A673 (cell line): ENCODE results near the gene CXCR2. TPM values are rescaled to one million over a fixed set of nuclear protein-coding genes. Genes with fewer than 3 reads are reported as not detected.

Experiments
- BruUV-seq: library from RNA; stranded (reverse); fragments of 400-500 nt; replicated peaks from 2 replicates; lab custom pipeline; 2021; lab: Mats Ljungman, UMichigan
- CTCF ChIA-PET: fragments of 300-600 bp; sonication (Branson Sonifier 250); formaldehyde crosslinking; loops from one replicate; lab custom pipeline; 2022; ENCODE audit warnings: antibody characterized with exemption; lab: Charles Lee
- POLR2A ChIA-PET: fragments of 300-600 bp; sonication (Branson Sonifier 250); formaldehyde crosslinking; loops from one replicate; lab custom pipeline; 2022; ENCODE audit warnings: antibody characterized with exemption; ENCODE audit not compliant: low non-redundant PET; lab: Charles Lee
- DNase-seq: peaks from one replicate; pipeline ENCODE4 v3.0.0-alpha.2; 2015; ENCODE audit warnings: low spot score
- H3K27ac ChIP-seq: fragments of 200-600 bp; sonication (generic); 2 replicates; pipeline ENCODE4 v1.5.1; 2016; ENCODE audit warnings: mixed run types, low read depth, mild to moderate bottlenecking, mixed read lengths, antibody characterized with exemption, low read length; ENCODE audit not compliant: poor library complexity, severe bottlenecking
- H3K27me3 ChIP-seq: fragments of 200-600 bp; sonication (generic); replicated peaks from 2 replicates; pipeline ENCODE4 v1.6.1; 2017; ENCODE audit warnings: mixed run types, low read depth, mild to moderate bottlenecking, mixed read lengths, antibody characterized with exemption, low read length; ENCODE audit not compliant: insufficient read depth, poor library complexity
- H3K36me3 ChIP-seq: fragments of 200-600 bp; sonication (generic); 2 replicates; pipeline ENCODE4 v1.6.1; 2016; ENCODE audit warnings: mixed run types, mild to moderate bottlenecking, mixed read lengths, antibody characterized with exemption, low read length; ENCODE audit not compliant: insufficient read depth, poor library complexity, severe bottlenecking
- H3K4me1 ChIP-seq: fragments of 200-600 bp; sonication (generic); 2 replicates; pipeline ENCODE4 v1.6.1; 2017; ENCODE audit warnings: mixed run types, mild to moderate bottlenecking, mixed read lengths, antibody characterized with exemption, low read length; ENCODE audit not compliant: insufficient read depth, poor library complexity, severe bottlenecking
- H3K4me3 ChIP-seq: fragments of 200-600 bp; sonication (generic); 2 replicates; pipeline ENCODE4 v1.5.1; 2016; ENCODE audit warnings: low read depth, mixed run types, mild to moderate bottlenecking, mixed read lengths, low read length; ENCODE audit not compliant: poor library complexity, severe bottlenecking
- H3K9me3 ChIP-seq: fragments of 200-600 bp; sonication (generic); 2 replicates; pipeline ENCODE4 v1.6.1; 2016; ENCODE audit warnings: mixed run types, low read depth, mild to moderate bottlenecking, mixed read lengths, antibody characterized with exemption, low read length; ENCODE audit not compliant: poor library complexity, severe bottlenecking
- CTCF ChIP-seq: fragments of 300-800, 200-600 bp; sonication (generic); conservative IDR thresholded peaks from 2 replicates; pipeline ENCODE4 v1.5.1; 2017; ENCODE audit warnings: low read depth, mild to moderate bottlenecking, antibody characterized with exemption, low read length, moderate library complexity, mixed read lengths
- EZH2 ChIP-seq: fragments of 200-600 bp; sonication (generic); IDR thresholded peaks from 2 replicates; pipeline ENCODE4 v1.6.1; 2017; ENCODE audit warnings: borderline replicate concordance, low read depth, mild to moderate bottlenecking, mixed read lengths, antibody characterized with exemption, low read length; ENCODE audit not compliant: poor library complexity, severe bottlenecking
- intact Hi-C: fragments of 100-400 bp; cut with micrococcal nuclease; formaldehyde crosslinking; loops from one replicate; pipeline ENCODE4 v1.10.0; 2022; ENCODE audit not compliant: unreplicated experiment
- total RNA-seq: library from RNA; stranded (reverse); gene quantifications from 2 replicates; pipeline ENCODE4 v1.2.3, GENCODE V29; 2021

The CXCR2 gene
- total RNA-seq, 1 experiment from 2014 or later: not detected

DNA sequence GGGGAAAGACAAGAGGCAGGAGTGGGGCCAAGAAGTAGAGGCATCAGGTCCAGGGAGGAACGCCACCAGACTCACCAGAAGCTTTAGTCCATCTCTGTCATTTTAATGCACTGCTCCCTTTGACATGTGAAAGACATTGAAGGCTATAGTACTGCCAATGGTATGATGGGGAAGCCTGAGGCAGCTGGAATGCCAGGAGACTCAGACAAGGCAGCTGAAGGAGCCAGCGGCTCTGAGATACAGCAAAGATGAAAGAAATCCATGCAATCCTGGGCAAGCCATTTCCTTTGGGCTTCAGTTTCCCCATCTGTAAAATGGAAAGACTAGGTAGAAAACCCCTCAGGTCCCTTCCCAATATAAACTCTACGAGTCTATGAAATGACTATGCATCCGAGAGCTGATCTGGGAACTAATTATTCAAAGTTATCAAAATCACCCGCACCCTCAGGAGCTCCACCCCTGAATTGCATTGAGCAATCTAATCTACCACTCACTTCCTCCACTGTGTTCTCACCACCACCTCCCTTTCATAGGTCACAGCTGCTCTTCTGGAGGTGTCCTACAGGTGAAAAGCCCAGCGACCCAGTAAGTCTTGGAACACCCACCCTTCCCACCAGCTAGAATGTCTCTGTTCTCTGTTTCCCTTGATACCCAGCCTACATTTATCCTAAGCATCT, 3.1 kb downstream of the CXCR2 start:
- intact Hi-C loops: no loop called here

DNA sequence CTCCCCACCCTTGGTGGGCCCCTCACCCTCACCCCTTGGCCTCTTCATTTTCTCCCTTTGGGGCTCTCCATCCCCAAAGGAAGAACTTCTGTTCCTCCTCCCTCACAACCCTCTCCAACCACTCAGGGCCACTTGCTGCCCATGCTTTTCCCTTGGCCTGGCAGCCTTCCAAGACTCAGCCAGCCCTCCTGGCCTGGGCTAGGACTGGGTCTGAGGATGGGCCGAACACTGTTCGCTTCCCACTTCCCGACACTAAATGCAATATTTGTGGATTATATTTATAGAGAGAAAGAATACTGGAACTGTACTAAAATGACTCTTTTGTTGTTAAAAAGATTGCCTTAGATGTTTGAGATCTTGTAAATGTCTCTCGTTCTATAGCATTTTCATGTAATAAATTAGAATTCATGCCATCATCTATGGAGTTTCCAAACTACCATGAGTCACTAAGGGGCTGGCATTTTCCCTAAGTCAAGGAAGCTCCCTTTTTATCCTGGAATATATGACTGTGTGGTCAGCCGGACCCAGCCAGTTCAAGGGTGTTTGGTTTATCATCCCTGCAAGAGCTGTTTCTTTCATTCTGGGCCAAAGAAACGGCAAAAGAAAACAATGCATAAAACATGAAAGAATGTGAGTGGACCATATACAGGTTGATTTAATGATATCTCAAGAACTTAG, 3.8 kb downstream of the CXCR2 start:
- no peak overlapping the region for H3K4me3 ChIP-seq
- POLR2A ChIA-PET: no interaction called here
- no peak overlapping the region for H3K27ac ChIP-seq
- intact Hi-C loops: no loop called here
- BruUV-seq: no TSS peak
- peaks cover 2% of the 10 kb centered on the region for H3K27me3 ChIP-seq
- H3K36me3 ChIP-seq: no peaks in the 10 kb centered on the region
- no peaks in the 10 kb centered on the region for H3K4me1 ChIP-seq
- CTCF ChIA-PET: no interaction called here
- no peak for DNase-seq
- TF ChIP-seq EZH2: no peak
- TF ChIP-seq CTCF: no peak
- no peaks in the 10 kb centered on the region for H3K9me3 ChIP-seq

More for the DNA sequence above, 3.1 kb downstream of the CXCR2 start:
- ChIA-PET POLR2A (no interaction called here), CTCF (no interaction called here)
- Histone ChIP-seq H3K27me3 (no peaks in the 10 kb centered on the region), H3K4me1 (no peaks in the 10 kb centered on the region), H3K36me3 (no peaks in the 10 kb centered on the region), H3K27ac (no peak overlapping the region), H3K9me3 (no peaks in the 10 kb centered on the region), H3K4me3 (no peak overlapping the region)
- TF ChIP-seq EZH2 (no peak), CTCF (no peak)
- no peak for DNase-seq
- BruUV-seq: no TSS peak

DNA sequence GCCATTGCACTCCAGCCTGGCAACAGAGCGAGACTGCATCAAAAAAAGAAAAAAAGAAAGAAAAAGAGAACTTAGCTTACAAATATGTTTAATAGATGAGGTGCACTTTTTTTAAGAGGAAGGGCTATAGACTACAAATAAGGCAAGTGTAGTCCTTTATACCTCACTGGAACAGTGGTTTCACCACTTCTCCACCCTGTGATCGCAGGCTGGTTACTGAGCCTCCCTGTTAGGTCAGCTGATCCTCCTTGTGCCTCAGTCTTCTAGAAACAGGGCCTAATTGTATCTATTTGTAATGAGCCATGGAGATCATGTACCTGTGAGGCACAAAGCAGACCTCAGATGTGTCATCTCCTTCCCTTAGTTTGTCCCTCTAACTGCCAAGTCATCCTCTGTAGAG, 4.5 kb downstream of the CXCR2 start:
- no TSS peak for BruUV-seq
- no peak overlapping the region for H3K27ac ChIP-seq
- no peaks in the 10 kb centered on the region for H3K4me1 ChIP-seq
- intact Hi-C loops: no loop called here
- H3K27me3 ChIP-seq: peaks cover 3% of the 10 kb centered on the region
- no peak for TF ChIP-seq EZH2
- TF ChIP-seq CTCF: no peak
- no peak for DNase-seq
- H3K9me3 ChIP-seq: no peaks in the 10 kb centered on the region
- CTCF ChIA-PET: no interaction called here
- H3K36me3 ChIP-seq: no peaks in the 10 kb centered on the region
- H3K4me3 ChIP-seq: no peak overlapping the region
- POLR2A ChIA-PET: no interaction called here
